Transverse colon (tissue), 4 donors: Measurements from ENCODE around the gene CCDC14. TPM values are rescaled to one million over a fixed set of nuclear protein-coding genes. Genes with fewer than 3 reads are reported as not detected.
"Not testable (repeated sequence)": the region's sequence is repeated elsewhere in the genome, so short reads cannot be mapped to it uniquely, and the experiment has no call there.

Experiments used
- DNase-seq: peaks from one replicate; pipeline ENCODE4 v3.0.0-alpha.2; 2019
- H3K27ac ChIP-seq, 4 donors: fragments of 200-600 bp; sonication (generic); 2 replicates each; pipeline ENCODE4 v1.5.1; 2016 to 2018; ENCODE audit warnings: inconsistent platforms in 4 of 4
- H3K27me3 ChIP-seq: fragments of 200-600 bp; sonication (generic); 2 replicates; pipeline ENCODE4 v1.5.1; 2017; ENCODE audit warnings: inconsistent platforms
- H3K36me3 ChIP-seq, 4 donors: fragments of 200-600 bp; sonication (generic); 2 replicates each; pipeline ENCODE4 v1.5.1; 2017 to 2019; ENCODE audit warnings: inconsistent platforms in 4 of 4
- H3K4me1 ChIP-seq, 4 donors: fragments of 200-600 bp; sonication (generic); 2 replicates each; pipeline ENCODE4 v1.5.1; 2017 to 2020; ENCODE audit warnings: inconsistent platforms in 4 of 4
- H3K4me3 ChIP-seq, 4 donors: fragments of 200-600 bp; sonication (generic); 1 replicate in 1 of 4; 2 replicates in 3 of 4; pipeline versions ENCODE4 v1.5.1 to v1.6.1; 2017 to 2019; ENCODE audit warnings: inconsistent platforms in 4 of 4
- H3K9me3 ChIP-seq, 2 donors: fragments of 200-600 bp; sonication (generic); 2 replicates each; pipeline ENCODE4 v1.5.1; 2017 to 2019; ENCODE audit warnings: inconsistent platforms in 2 of 2
- EP300 ChIP-seq: sonication (generic); formaldehyde crosslinking; IDR thresholded peaks from one replicate; pipeline ENCODE4 v1.6.1; 2017; ENCODE audit warnings: antibody characterized with exemption, low read depth
- POLR2A ChIP-seq: fragments of 450-650 bp; IDR thresholded peaks from one replicate; pipeline ENCODE4 v1.6.1; 2016; ENCODE audit warnings: antibody characterized with exemption, mild to moderate bottlenecking, moderate library complexity
- POLR2AphosphoS5 ChIP-seq, 3 donors: sonication (generic); formaldehyde crosslinking; IDR thresholded peaks; one replicate each; pipeline ENCODE4 v1.6.1; 2016; ENCODE audit warnings: antibody characterized with exemption in 3 of 3
- WGBS, 2 donors: methylation state at CpG; one replicate each; pipeline ENCODE4 v1.1.5; 2018; ENCODE audit warnings: low coverage in 1 of 2; 5-methylcytosine and 5-hydroxymethylcytosine counted together
- in situ Hi-C, 4 donors: fragments of 200-750 bp; cut with MboI; loops; one replicate each; pipeline versions ENCODE4 v1.15.0 to v1.15.1; 2017; ENCODE audit warnings: low sequenced_read_pairs in 3 of 4, low pct_ligation_motif_present in 1 of 4, low pct_unique_long_range_greater_than_20kb in 1 of 4
- intact Hi-C: fragments of 100-400 bp; cut with DNase I; formaldehyde crosslinking; loops from one replicate; pipeline ENCODE4 v1.15.1; 2023; ENCODE audit warnings: low total_unique reads
- total RNA-seq, 4 donors: library from RNA; depleted of rRNA; stranded (reverse); fragments of >200 nt; gene quantifications; one replicate each; pipeline ENCODE4 v1.1.0, GENCODE V29; 2016
- TF ChIP-seq, protein P1 (sequence below), 5 experiments: fragments of 200-600 bp in 3 of 5; fragments of 450-650 bp in 2 of 5; sonication (generic) in 3 of 5; IDR thresholded peaks; 1 replicate in 2 of 5; 2 replicates in 3 of 5; pipeline ENCODE4 v1.5.1; 2016 to 2017; ENCODE audit warnings: antibody characterized with exemption in 5 of 5, inconsistent platforms in 3 of 5, mild to moderate bottlenecking in 2 of 5, moderate library complexity in 1 of 5

CCDC14 gene
- total RNA-seq, 4 donors from 2014 or later: 93.1 to 117 (median 110) TPM

DNA sequence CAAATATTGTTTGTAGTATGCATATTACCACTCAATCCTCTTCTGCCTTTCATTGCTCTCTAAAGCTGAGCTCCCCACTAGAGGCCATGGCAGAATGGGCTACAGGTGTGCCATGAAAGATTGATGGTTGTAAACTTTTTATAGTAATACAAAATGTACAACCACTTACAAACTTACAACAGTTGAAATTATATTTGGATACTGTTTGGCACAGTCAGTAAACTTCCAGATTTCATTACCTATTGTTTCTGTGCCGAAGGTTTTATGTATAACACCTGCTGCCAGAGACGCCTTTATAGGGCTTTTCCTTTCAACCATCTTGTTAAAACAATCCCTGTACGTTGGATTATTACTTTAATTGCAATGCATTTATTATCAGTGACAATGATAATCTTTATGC is 23.9 kb upstream of the CCDC14 start:
- Histone ChIP-seq H3K27ac (peak overlapping the region; percentile 23 to 53 (median 39)), H3K27me3 (peaks cover 12% of the 10 kb centered on the region), H3K9me3 (no peaks in the 10 kb centered on the region), H3K4me3 (no peak overlapping the region), H3K36me3 (no peaks in the 10 kb centered on the region), H3K4me1 (peaks cover 0 to 19% (median 9%) of the 10 kb centered on the region in 4 donors)
- TF ChIP-seq POLR2AphosphoS5 (IDR thresholded peaks at IDR 0.05) (peak in 1 of 3 donors; percentile 15), EP300 (no peak)
- TF ChIP-seq, protein P1, sequence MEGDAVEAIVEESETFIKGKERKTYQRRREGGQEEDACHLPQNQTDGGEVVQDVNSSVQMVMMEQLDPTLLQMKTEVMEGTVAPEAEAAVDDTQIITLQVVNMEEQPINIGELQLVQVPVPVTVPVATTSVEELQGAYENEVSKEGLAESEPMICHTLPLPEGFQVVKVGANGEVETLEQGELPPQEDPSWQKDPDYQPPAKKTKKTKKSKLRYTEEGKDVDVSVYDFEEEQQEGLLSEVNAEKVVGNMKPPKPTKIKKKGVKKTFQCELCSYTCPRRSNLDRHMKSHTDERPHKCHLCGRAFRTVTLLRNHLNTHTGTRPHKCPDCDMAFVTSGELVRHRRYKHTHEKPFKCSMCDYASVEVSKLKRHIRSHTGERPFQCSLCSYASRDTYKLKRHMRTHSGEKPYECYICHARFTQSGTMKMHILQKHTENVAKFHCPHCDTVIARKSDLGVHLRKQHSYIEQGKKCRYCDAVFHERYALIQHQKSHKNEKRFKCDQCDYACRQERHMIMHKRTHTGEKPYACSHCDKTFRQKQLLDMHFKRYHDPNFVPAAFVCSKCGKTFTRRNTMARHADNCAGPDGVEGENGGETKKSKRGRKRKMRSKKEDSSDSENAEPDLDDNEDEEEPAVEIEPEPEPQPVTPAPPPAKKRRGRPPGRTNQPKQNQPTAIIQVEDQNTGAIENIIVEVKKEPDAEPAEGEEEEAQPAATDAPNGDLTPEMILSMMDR (IDR thresholded peaks at IDR 0.05): no peak
- in situ Hi-C loops (no loop called here), intact Hi-C loops (no loop called here)
- 45 to 50% methylated on average over 3 of the region's 3 CpGs for WGBS, 2 donors
- DNase-seq: peak; percentile 18

DNA sequence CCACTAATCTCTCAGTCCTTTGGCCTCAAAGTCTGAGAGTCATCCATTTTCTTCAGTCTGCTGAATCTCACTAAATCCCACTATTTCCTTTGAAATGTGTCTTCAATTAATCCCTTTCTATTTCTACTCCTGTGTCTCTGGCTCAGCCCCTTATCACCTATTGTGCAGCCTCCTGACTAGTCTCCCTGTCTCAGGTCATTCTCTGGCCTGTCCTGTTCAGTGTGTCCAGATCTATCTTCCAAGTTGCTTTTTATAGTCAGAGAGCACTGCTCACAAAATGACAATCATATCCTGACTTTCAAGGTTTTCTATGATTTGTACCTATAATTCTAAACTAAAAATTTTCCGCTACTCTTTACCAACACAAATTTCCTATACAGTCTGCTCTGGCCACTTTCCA is 23.3 kb upstream of the CCDC14 start:
- intact Hi-C loops (no loop called here), in situ Hi-C loops (no loop called here)
- WGBS, 2 donors: 64 to 74% methylated on average over 1 of the region's 1 CpG
- Histone ChIP-seq H3K4me3 (no peak overlapping the region), H3K27ac (peak overlapping the region; percentile 23 to 53 (median 39)), H3K27me3 (peaks cover 12% of the 10 kb centered on the region), H3K36me3 (no peaks in the 10 kb centered on the region), H3K4me1 (peaks cover 0 to 24% (median 9%) of the 10 kb centered on the region in 4 donors), H3K9me3 (no peaks in the 10 kb centered on the region)
- DNase-seq: no peak
- TF ChIP-seq EP300: no peak
- no peak for TF ChIP-seq POLR2AphosphoS5 (IDR thresholded peaks at IDR 0.05)

DNA sequence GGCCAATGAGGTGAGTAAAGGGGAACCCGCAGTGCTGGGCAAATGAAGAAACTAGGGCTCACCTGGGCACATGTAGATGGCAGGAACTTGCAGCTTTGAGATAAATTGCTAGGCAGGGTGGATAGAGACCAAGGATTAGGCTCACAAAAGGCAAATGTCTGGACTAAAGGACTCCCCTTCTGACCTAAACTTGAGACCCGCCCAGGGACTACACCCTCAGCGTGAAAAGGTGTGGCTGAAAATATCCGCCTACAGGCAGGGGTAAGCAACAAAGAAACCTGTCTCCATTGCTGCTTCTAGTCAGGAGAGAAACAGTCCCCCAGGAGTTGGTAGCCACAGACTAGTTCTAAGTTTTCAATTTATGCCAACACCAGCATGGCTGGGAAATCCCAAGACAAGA is 20.3 kb upstream of the CCDC14 start:
- in situ Hi-C loops, H3K4me3 ChIP-seq, H3K36me3 ChIP-seq, H3K9me3 ChIP-seq, intact Hi-C loops: not testable (repeated sequence)
- TF ChIP-seq, protein P1 (IDR thresholded peaks at IDR 0.05): peak in 3 of 5 experiments; percentile 11 to 44 (median 36)
- peak; percentile 55 for DNase-seq
- 54% methylated on average over 4 of the region's 4 CpGs; no CpG with 5 or more reads in 1 of the 2 donors for WGBS, 2 donors
- Histone ChIP-seq H3K27ac (peak overlapping the region in 1 of 4 donors; percentile 3), H3K4me1 (peaks cover 0 to 24% (median 9%) of the 10 kb centered on the region in 4 donors), H3K27me3 (peaks cover 12% of the 10 kb centered on the region)

DNA sequence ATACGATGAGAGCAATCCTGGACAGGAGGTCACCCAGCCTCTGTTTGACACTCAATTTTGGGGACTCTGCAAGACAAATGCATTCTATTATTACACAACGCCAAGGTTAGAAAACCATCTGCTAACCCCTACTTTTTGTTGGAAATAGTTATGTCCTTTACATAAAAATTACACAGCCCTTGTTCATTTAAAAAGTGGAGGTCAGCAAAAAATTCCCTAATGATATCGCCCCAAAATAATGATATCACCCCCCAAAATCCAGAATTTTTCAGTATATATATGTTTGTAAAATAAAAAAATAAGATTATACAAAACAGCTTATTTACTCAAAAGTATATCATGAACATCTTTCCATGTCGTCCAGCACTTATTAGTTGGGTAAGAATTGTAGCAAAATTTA is 19.5 kb upstream of the CCDC14 start:
- peaks cover 0 to 23% (median 9%) of the 10 kb centered on the region in 4 donors for H3K4me1 ChIP-seq
- intact Hi-C loops (no loop called here), in situ Hi-C loops (no loop called here)
- no peak overlapping the region for H3K27ac ChIP-seq
- no peaks in the 10 kb centered on the region for H3K36me3 ChIP-seq
- WGBS, 2 donors: 70 to 77% methylated on average over 3 to 4 of the region's 4 CpGs
- H3K9me3 ChIP-seq: no peaks in the 10 kb centered on the region
- peak overlapping the region in 1 of 4 donors; percentile 31 for H3K4me3 ChIP-seq
- no peak for DNase-seq
- TF ChIP-seq POLR2A: no peak
- no peak for TF ChIP-seq POLR2AphosphoS5 (IDR thresholded peaks at IDR 0.05)
- TF ChIP-seq, protein P1 (IDR thresholded peaks at IDR 0.05): no peak
- no peak for TF ChIP-seq EP300
- peaks cover 12% of the 10 kb centered on the region for H3K27me3 ChIP-seq
